Measurements from ENCODE around the gene TMSB4X.
A peak's percentile ranks its signal among the peaks of the same experiment; 100 is the strongest.

The TMSB4X gene

DNA sequence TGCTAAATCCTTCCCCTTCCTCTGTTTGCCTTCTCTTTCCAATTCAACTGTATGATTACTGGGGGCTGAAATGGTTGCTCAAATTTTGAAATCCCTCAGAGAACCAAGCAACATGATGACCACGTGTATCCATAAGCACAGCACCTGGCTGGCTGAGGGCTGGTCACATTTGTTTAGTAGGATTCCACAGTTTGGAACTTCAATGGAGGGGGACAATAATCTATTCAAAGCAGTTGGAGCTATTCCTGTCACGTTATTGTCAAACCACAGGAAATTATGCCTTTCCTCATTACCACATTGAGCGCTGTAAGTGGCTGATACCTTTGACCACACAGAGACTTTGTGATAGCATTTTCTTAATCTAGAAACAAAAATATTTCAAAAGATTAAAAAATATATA is 7.0 kb downstream of the TMSB4X start:
- Histone ChIP-seq H3K27me3 (ENCODE audit: control insufficient read depth, low read length) (no peaks in the 10 kb centered on the region), H3K79me2 (ENCODE audit: control insufficient read depth, low read length) (peaks cover 4% of the 10 kb centered on the region; the same call in 1 of the 2 replicates), H3K4me3 (ENCODE audit: low read length) (peak overlapping the region; percentile 45), H3F3A (ENCODE audit: control insufficient read depth, insufficient read depth) (peaks cover 19% of the 10 kb centered on the region), H3K4me1 (ENCODE audit: control insufficient read depth, low read length) (peaks cover 57% of the 10 kb centered on the region), H3K27ac (ENCODE audit: low read depth, low read length) (peak overlapping the region; percentile 21; the same call in 1 of the 2 replicates), H3K9me2 (replicated peaks; ENCODE audit: control insufficient read depth, low read length) (no peaks in the 10 kb centered on the region), H3K36me3 (ENCODE audit: control insufficient read depth, low read length) (peaks cover 8% of the 10 kb centered on the region), H4K20me1 (ENCODE audit: control insufficient read depth, insufficient read depth, low read depth, low read length) (no peaks in the 10 kb centered on the region), H3K9me3 (ENCODE audit: control insufficient read depth, insufficient read depth, low read length) (no peaks in the 10 kb centered on the region), H3K4me2 (ENCODE audit: low read length) (peak overlapping the region; percentile 61)
- TF ChIP-seq, protein P1, sequence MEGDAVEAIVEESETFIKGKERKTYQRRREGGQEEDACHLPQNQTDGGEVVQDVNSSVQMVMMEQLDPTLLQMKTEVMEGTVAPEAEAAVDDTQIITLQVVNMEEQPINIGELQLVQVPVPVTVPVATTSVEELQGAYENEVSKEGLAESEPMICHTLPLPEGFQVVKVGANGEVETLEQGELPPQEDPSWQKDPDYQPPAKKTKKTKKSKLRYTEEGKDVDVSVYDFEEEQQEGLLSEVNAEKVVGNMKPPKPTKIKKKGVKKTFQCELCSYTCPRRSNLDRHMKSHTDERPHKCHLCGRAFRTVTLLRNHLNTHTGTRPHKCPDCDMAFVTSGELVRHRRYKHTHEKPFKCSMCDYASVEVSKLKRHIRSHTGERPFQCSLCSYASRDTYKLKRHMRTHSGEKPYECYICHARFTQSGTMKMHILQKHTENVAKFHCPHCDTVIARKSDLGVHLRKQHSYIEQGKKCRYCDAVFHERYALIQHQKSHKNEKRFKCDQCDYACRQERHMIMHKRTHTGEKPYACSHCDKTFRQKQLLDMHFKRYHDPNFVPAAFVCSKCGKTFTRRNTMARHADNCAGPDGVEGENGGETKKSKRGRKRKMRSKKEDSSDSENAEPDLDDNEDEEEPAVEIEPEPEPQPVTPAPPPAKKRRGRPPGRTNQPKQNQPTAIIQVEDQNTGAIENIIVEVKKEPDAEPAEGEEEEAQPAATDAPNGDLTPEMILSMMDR (IDR thresholded peaks at IDR 0.05; ENCODE audit: low read depth, low read length, poor library complexity, severe bottlenecking): no peak
- no peak for TF ChIP-seq EZH2phosphoT487 (IDR thresholded peaks at IDR 0.05; ENCODE audit: borderline replicate concordance, low read length)

DNA sequence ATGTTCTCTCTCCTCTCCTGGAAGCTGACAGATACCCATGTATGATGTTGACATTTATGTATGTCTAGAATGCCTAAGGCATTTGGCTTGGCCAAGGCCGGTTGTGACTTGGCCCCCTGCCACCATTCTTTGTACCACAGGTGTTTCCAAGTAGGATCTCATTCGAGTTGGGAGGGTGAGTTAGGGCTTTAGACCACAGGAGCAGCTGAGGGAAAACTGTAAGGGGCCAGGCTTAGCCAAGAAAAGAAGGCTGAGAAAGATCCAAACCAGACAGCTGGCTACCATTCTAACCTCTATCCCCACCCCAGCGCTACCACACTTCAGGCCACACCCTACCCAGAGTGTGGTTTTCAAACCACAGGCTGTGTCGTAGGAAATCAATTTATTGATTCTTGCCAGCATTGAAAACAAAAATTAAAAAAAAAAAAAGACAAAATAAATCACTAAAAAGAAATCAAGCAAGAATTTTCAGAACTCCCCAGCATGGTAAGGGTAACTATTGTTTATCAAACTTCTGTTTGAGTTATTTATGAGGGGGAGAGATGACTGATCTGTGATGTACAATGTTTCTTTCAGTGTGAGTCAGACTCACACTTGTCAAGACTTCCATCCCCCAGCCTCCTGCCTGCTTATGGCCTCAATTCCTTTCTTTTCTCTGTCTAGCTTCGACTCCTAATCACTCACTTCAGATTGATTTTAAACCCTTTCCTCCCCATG is 9.9 kb downstream of the TMSB4X start:
- H3K4me1 ChIP-seq (ENCODE audit: control insufficient read depth, low read length): peaks cover 31% of the 10 kb centered on the region
- H3F3A ChIP-seq (ENCODE audit: control insufficient read depth, insufficient read depth): no peaks in the 10 kb centered on the region
- H4K20me1 ChIP-seq (ENCODE audit: control insufficient read depth, insufficient read depth, low read depth, low read length): no peaks in the 10 kb centered on the region
- H3K9me3 ChIP-seq (ENCODE audit: control insufficient read depth, insufficient read depth, low read length): no peaks in the 10 kb centered on the region
- H3K79me2 ChIP-seq (ENCODE audit: control insufficient read depth, low read length): no peaks in the 10 kb centered on the region
- TF ChIP-seq EZH2phosphoT487 (IDR thresholded peaks at IDR 0.05; ENCODE audit: borderline replicate concordance, low read length): no peak
- TF ChIP-seq, protein P1 (IDR thresholded peaks at IDR 0.05; ENCODE audit: low read depth, low read length, poor library complexity, severe bottlenecking): no peak
- H3K4me2 ChIP-seq (ENCODE audit: low read length): no peak overlapping the region
- no peak overlapping the region for H3K27ac ChIP-seq (ENCODE audit: low read depth, low read length)
- H3K27me3 ChIP-seq (ENCODE audit: control insufficient read depth, low read length): no peaks in the 10 kb centered on the region
- no peak overlapping the region for H3K4me3 ChIP-seq (ENCODE audit: low read length)
- H3K9me2 ChIP-seq (replicated peaks; ENCODE audit: control insufficient read depth, low read length): no peaks in the 10 kb centered on the region
- H3K36me3 ChIP-seq (ENCODE audit: control insufficient read depth, low read length): no peaks in the 10 kb centered on the region

DNA sequence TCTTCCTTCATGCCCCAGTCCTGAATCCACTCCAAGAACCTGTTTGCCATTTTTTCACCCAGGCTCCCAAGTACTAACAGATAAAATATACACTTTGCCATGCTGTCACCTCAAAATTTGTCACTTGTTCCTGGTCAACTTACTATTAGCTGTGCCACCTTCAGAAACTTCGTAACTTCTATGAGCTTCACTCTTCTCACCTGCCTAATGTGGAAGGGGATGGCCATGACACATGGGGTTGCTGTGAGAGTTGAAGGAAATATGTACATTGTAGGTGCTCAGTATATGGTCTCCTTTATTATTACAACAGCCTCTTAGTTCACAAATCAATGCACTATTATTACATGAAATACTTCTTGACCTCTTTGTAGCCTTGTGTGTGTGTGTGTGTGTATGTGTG is 10.4 kb downstream of the TMSB4X start:
- Histone ChIP-seq H3K27me3 (ENCODE audit: control insufficient read depth, low read length) (no peaks in the 10 kb centered on the region), H3K36me3 (ENCODE audit: control insufficient read depth, low read length) (no peaks in the 10 kb centered on the region), H3K79me2 (ENCODE audit: control insufficient read depth, low read length) (no peaks in the 10 kb centered on the region), H3K9me3 (ENCODE audit: control insufficient read depth, insufficient read depth, low read length) (no peaks in the 10 kb centered on the region), H3K4me2 (ENCODE audit: low read length) (no peak overlapping the region), H3F3A (ENCODE audit: control insufficient read depth, insufficient read depth) (no peaks in the 10 kb centered on the region), H3K27ac (ENCODE audit: low read depth, low read length) (no peak overlapping the region), H3K4me1 (ENCODE audit: control insufficient read depth, low read length) (peaks cover 30% of the 10 kb centered on the region), H3K4me3 (ENCODE audit: low read length) (no peak overlapping the region), H4K20me1 (ENCODE audit: control insufficient read depth, insufficient read depth, low read depth, low read length) (no peaks in the 10 kb centered on the region), H3K9me2 (replicated peaks; ENCODE audit: control insufficient read depth, low read length) (no peaks in the 10 kb centered on the region)
- TF ChIP-seq EZH2phosphoT487 (IDR thresholded peaks at IDR 0.05; ENCODE audit: borderline replicate concordance, low read length): no peak
- TF ChIP-seq, protein P1 (IDR thresholded peaks at IDR 0.05; ENCODE audit: low read depth, low read length, poor library complexity, severe bottlenecking): no peak
